Measurements from ENCODE around the gene C16orf87. TPM values are rescaled to one million over a fixed set of nuclear protein-coding genes. Genes with fewer than 3 reads are reported as not detected.

Gene C16orf87
- polyA plus RNA-seq, 2 of the 4 experiments (the other 2 are of a cell fraction): 10.8 to 17.1 TPM

- DNase-seq (ENCODE audit: low read depth in 1 of 2, low spot score in 1 of 2) (no peak), ATAC-seq (no peak), FAIRE-seq (no peak)
- H3K4me3 ChIP-seq: no peak overlapping the region
- H3K4me2 ChIP-seq: no peak overlapping the region
- peaks cover 5% of the 10 kb centered on the region; the same call in 1 of the 3 replicates for H3K9me3 ChIP-seq
- 96% methylated on average over 4 of the region's 4 CpGs for WGBS (ENCODE audit: missing lambda C conversion rate)
- no peaks in the 10 kb centered on the region for H3K4me1 ChIP-seq
- ChIA-PET POLR2A (no interaction called here), CTCF (interaction anchor here (1.1 kb wide), 1 partner anchor 57 kb away, joined by 3 read pairs; no protein-coding TSS in a partner anchor)
- no peak overlapping the region for H3K27ac ChIP-seq
- TF ChIP-seq NFE2L2 (conservative IDR thresholded peaks at IDR 0.05; ENCODE audit: low read length) (no peak), HMGXB4 (CRISPR knock-in tag; IDR thresholded peaks at IDR 0.05; ENCODE audit: borderline replicate concordance) (no peak), PBX3 (IDR thresholded peaks at IDR 0.05) (no peak), CHD4 (IDR thresholded peaks at IDR 0.05; ENCODE audit: borderline replicate concordance) (no peak), NR3C1 (IDR thresholded peaks at IDR 0.05) (no peak), GATA3 (IDR thresholded peaks at IDR 0.05; ENCODE audit: borderline replicate concordance) (no peak), CBX2 (IDR thresholded peaks at IDR 0.05; ENCODE audit: borderline replicate concordance, low read depth) (no peak), EHF (CRISPR knock-in tag; IDR thresholded peaks at IDR 0.05) (no peak), HOXB13 (CRISPR knock-in tag; IDR thresholded peaks at IDR 0.05; ENCODE audit: low read depth) (no peak), FOSL2 (IDR thresholded peaks at IDR 0.05) (no peak), FOSL2 (CRISPR knock-in tag; IDR thresholded peaks at IDR 0.05) (no peak), HDAC2 (IDR thresholded peaks at IDR 0.05) (no peak), TFCP2L1 (CRISPR knock-in tag; IDR thresholded peaks at IDR 0.05) (no peak), MYC (IDR thresholded peaks at IDR 0.05; ENCODE audit: borderline replicate concordance, low read length) (no peak)
Measured at GRCh38 chr16:46797501-46797900, 33.5 kb downstream of the C16orf87 start.

GRCh38 chr16:46796764-46797269, 34.2 kb downstream of the C16orf87 start:
- Histone ChIP-seq H3K4me1 (no peaks in the 10 kb centered on the region), H3K4me3 (no peak overlapping the region), H3K4me2 (no peak overlapping the region), H3K27ac (no peak overlapping the region), H3K9me3 (peaks cover 5% of the 10 kb centered on the region; the same call in 1 of the 3 replicates)
- ATAC-seq (no peak), DNase-seq (ENCODE audit: low read depth in 1 of 2, low spot score in 1 of 2) (no peak), FAIRE-seq (peak; percentile 56)
- ChIA-PET POLR2A (no interaction called here), CTCF (no interaction called here)
- TF ChIP-seq ATOH8 (CRISPR knock-in tag; IDR thresholded peaks at IDR 0.05; ENCODE audit: low read depth) (no peak), PHF8 (IDR thresholded peaks at IDR 0.05; ENCODE audit: borderline replicate concordance, low read depth) (no peak), HMGXB4 (CRISPR knock-in tag; IDR thresholded peaks at IDR 0.05; ENCODE audit: borderline replicate concordance) (no peak)
- 91% methylated on average over 1 of the region's 1 CpG for WGBS (ENCODE audit: missing lambda C conversion rate)

GRCh38 chr16:46793841-46794240, 37.1 kb downstream of the C16orf87 start:
- H3K4me1 ChIP-seq: 0 out of 3 replicates have a peak, but pooled peaks cover 3% of the 10 kb centered on the region
- DNase-seq (ENCODE audit: low read depth in 1 of 2, low spot score in 1 of 2) (no peak), FAIRE-seq (no peak), ATAC-seq (no peak)
- CTCF ChIA-PET: interaction anchor here (0.6 to 1.2 kb wide), 2 partner anchors 21 to 120 kb away, joined by 3 read pairs; no protein-coding TSS in a partner anchor
- WGBS (ENCODE audit: missing lambda C conversion rate): 83% methylated on average over 1 of the region's 1 CpG
- H3K4me3 ChIP-seq: no peak overlapping the region
- no peak overlapping the region for H3K4me2 ChIP-seq
- H3K27ac ChIP-seq: no peak overlapping the region
- H3K9me3 ChIP-seq: peaks cover 5% of the 10 kb centered on the region; the same call in 1 of the 3 replicates
- POLR2A ChIA-PET: no interaction called here
- TF ChIP-seq KDM5A (IDR thresholded peaks at IDR 0.05): no peak
- TF ChIP-seq HES2 (IDR thresholded peaks at IDR 0.05): no peak
- no peak for TF ChIP-seq ATOH8 (CRISPR knock-in tag; IDR thresholded peaks at IDR 0.05; ENCODE audit: low read depth)
- TF ChIP-seq USF2 (IDR thresholded peaks at IDR 0.05): no peak
- TF ChIP-seq FOSL2 (IDR thresholded peaks at IDR 0.05): no peak
- TF ChIP-seq FOSL2 (CRISPR knock-in tag; IDR thresholded peaks at IDR 0.05): no peak
- no peak for TF ChIP-seq RARB (CRISPR knock-in tag; IDR thresholded peaks at IDR 0.05)
- no peak for TF ChIP-seq POLR2A (IDR thresholded peaks at IDR 0.05; ENCODE audit: low read length)
- no peak for TF ChIP-seq CTCF (IDR thresholded peaks at IDR 0.05)
- no peak for TF ChIP-seq NFE2L2 (conservative IDR thresholded peaks at IDR 0.05; ENCODE audit: low read length)
- TF ChIP-seq BHLHE40 (IDR thresholded peaks at IDR 0.05; ENCODE audit: low read depth, low read length): no peak
- no peak for TF ChIP-seq EHF (CRISPR knock-in tag; IDR thresholded peaks at IDR 0.05)
- TF ChIP-seq HOXB5 (CRISPR knock-in tag; IDR thresholded peaks at IDR 0.05): no peak
